ENCODE data around the gene CLPTM1.

The CLPTM1 gene

DNA sequence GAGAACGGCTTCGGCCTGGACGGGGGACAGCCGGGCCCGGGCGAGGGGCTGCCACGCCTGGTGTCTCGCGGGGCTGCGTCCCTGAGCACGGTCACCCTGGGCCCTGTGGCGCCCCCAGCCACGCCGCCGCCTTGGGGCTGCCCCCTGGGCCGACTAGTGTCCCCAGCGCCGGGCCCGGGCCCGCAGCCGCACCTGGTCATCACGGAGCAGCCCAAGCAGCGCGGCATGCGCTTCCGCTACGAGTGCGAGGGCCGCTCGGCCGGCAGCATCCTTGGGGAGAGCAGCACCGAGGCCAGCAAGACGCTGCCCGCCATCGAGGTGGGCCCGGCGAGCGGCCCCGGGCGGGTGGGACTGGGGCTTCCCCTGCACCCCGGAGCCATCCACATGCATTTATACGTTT, 56.8 kb downstream of the CLPTM1 start:
- Histone ChIP-seq H4K20me1 (ENCODE audit: insufficient read depth, low read length) (0 out of 2 replicates have a peak, but pooled peaks cover 4% of the 10 kb centered on the region), H3K4me1 (ENCODE audit: insufficient read depth, low read length) (no peaks in the 10 kb centered on the region), H3K36me3 (ENCODE audit: insufficient read depth, low read length) (no peaks in the 10 kb centered on the region), H3K27ac (ENCODE audit: low read length) (no peak overlapping the region), H3K4me3 (ENCODE audit: low read depth in 1 of 2, low read length in 2 of 2) (no peak overlapping the region), H3K9ac (ENCODE audit: low read depth, low read length) (no peak overlapping the region), H3K4me2 (ENCODE audit: insufficient read depth, low read length) (no peak overlapping the region), H3K9me3 (ENCODE audit: insufficient read depth, low read length, severe bottlenecking) (no peaks in the 10 kb centered on the region), H3K79me2 (ENCODE audit: insufficient read depth, low read length) (no peaks in the 10 kb centered on the region), H3K27me3 (ENCODE audit: insufficient read depth, low read length, poor library complexity) (no peaks in the 10 kb centered on the region), H2AFZ (ENCODE audit: low read depth, low read length) (no peak overlapping the region)
- ATAC-seq (ENCODE audit: insufficient read depth, low read depth) = no peak
- DNase-seq = no peak
- TF ChIP-seq, protein P1, sequence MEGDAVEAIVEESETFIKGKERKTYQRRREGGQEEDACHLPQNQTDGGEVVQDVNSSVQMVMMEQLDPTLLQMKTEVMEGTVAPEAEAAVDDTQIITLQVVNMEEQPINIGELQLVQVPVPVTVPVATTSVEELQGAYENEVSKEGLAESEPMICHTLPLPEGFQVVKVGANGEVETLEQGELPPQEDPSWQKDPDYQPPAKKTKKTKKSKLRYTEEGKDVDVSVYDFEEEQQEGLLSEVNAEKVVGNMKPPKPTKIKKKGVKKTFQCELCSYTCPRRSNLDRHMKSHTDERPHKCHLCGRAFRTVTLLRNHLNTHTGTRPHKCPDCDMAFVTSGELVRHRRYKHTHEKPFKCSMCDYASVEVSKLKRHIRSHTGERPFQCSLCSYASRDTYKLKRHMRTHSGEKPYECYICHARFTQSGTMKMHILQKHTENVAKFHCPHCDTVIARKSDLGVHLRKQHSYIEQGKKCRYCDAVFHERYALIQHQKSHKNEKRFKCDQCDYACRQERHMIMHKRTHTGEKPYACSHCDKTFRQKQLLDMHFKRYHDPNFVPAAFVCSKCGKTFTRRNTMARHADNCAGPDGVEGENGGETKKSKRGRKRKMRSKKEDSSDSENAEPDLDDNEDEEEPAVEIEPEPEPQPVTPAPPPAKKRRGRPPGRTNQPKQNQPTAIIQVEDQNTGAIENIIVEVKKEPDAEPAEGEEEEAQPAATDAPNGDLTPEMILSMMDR (IDR thresholded peaks at IDR 0.05; ENCODE audit: borderline replicate concordance, extremely low read depth, low read length, poor library complexity, severe bottlenecking) = no peak
- no peak for TF ChIP-seq EZH2 (IDR thresholded peaks at IDR 0.05; ENCODE audit: borderline replicate concordance, low read depth, low read length, severe bottlenecking)

DNA sequence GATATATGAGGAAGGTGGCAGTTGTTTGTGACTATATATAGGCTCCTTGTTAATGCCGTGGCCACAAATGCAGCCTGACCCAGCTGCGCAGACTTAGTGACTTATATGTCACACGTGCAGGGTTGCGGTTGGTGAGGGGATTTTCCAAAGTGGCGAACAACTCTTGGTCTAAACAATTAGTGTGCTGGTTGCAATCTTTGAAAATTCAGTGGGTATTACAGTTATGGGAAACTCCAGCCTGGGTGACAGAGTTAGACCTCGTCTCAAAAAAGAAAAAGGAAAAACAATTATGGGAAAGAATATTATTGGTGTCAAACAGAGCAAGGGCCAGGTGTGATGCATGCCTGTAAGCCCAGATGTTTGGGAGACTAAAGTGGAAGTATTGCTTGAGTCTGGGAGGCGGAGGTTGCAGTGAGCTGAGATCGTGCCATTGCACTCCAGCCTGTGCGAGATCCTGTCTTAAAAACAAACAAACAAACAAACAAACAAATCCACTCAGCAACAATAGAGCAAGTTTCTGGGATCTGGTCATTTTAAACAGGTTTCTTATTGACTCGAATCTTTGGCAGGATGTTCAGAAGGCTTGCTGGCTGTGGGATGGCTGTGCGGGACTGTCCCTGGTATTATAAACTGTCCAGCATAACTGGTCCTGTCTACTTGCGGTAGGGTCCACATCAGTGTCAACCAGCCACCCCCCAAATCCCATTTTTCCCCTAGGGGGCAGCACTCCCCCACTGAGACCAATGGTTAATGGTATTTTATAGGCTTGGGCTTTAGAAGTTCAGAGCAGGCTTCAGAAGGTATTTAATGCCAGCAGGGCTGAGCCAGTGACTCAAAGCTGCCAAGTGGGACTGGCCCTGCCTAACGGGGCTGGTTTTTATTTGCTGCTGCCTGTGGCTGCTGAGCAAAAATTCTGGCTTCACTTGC, 61.5 kb downstream of the CLPTM1 start:
- Histone ChIP-seq H4K20me1 (ENCODE audit: insufficient read depth, low read length) (no peaks in the 10 kb centered on the region), H3K36me3 (ENCODE audit: insufficient read depth, low read length) (no peaks in the 10 kb centered on the region), H3K79me2 (ENCODE audit: insufficient read depth, low read length) (no peaks in the 10 kb centered on the region), H3K9ac (ENCODE audit: low read depth, low read length) (no peak overlapping the region), H2AFZ (ENCODE audit: low read depth, low read length) (no peak overlapping the region), H3K4me3 (ENCODE audit: low read depth in 1 of 2, low read length in 2 of 2) (no peak overlapping the region), H3K9me3 (ENCODE audit: insufficient read depth, low read length, severe bottlenecking) (no peaks in the 10 kb centered on the region), H3K27me3 (ENCODE audit: insufficient read depth, low read length, poor library complexity) (no peaks in the 10 kb centered on the region), H3K4me1 (ENCODE audit: insufficient read depth, low read length) (no peaks in the 10 kb centered on the region), H3K27ac (ENCODE audit: low read length) (no peak overlapping the region), H3K4me2 (ENCODE audit: insufficient read depth, low read length) (no peak overlapping the region)
- ATAC-seq (ENCODE audit: insufficient read depth, low read depth) (peak; percentile 82), DNase-seq (peak; percentile 69)
- TF ChIP-seq, protein P1 (IDR thresholded peaks at IDR 0.05; ENCODE audit: borderline replicate concordance, extremely low read depth, low read length, poor library complexity, severe bottlenecking) = peak; percentile 78
- TF ChIP-seq EZH2 (IDR thresholded peaks at IDR 0.05; ENCODE audit: borderline replicate concordance, low read depth, low read length, severe bottlenecking) = no peak

DNA sequence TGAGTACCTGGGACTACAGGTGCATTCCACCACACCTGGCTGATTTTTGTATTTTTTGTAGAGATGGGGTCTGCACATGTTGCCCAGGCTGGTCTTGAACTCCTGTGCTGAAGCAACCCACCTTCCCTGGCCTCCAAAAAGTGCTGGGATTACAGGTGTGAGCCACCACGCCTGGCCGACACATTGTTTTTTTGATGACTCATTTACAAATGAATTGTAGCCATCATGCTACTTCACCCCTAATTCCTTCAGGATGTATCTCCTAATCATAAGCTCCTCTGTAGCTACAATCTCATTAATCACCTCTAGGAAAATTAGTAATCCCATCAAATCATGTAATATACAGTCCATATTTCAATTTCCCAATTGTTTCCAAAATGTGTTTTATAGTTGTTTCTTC, 64.0 kb downstream of the CLPTM1 start:
- no peaks in the 10 kb centered on the region for H3K4me1 ChIP-seq (ENCODE audit: insufficient read depth, low read length)
- no peak overlapping the region for H3K4me3 ChIP-seq (ENCODE audit: low read depth in 1 of 2, low read length in 2 of 2)
- H3K27me3 ChIP-seq (ENCODE audit: insufficient read depth, low read length, poor library complexity) = no peaks in the 10 kb centered on the region
- H3K36me3 ChIP-seq (ENCODE audit: insufficient read depth, low read length) = no peaks in the 10 kb centered on the region
- H3K9ac ChIP-seq (ENCODE audit: low read depth, low read length) = no peak overlapping the region
- H2AFZ ChIP-seq (ENCODE audit: low read depth, low read length) = no peak overlapping the region
- H4K20me1 ChIP-seq (ENCODE audit: insufficient read depth, low read length) = no peaks in the 10 kb centered on the region
- no peaks in the 10 kb centered on the region for H3K79me2 ChIP-seq (ENCODE audit: insufficient read depth, low read length)
- no peak overlapping the region for H3K4me2 ChIP-seq (ENCODE audit: insufficient read depth, low read length)
- no peak overlapping the region for H3K27ac ChIP-seq (ENCODE audit: low read length)
- no peaks in the 10 kb centered on the region for H3K9me3 ChIP-seq (ENCODE audit: insufficient read depth, low read length, severe bottlenecking)
- ATAC-seq (ENCODE audit: insufficient read depth, low read depth) (no peak), DNase-seq (no peak)
- TF ChIP-seq EZH2 (IDR thresholded peaks at IDR 0.05; ENCODE audit: borderline replicate concordance, low read depth, low read length, severe bottlenecking) = no peak
- TF ChIP-seq, protein P1 (IDR thresholded peaks at IDR 0.05; ENCODE audit: borderline replicate concordance, extremely low read depth, low read length, poor library complexity, severe bottlenecking) = no peak

Measured in DND-41 (cell line).